ENCODE measurements around the gene VEGFC.

- TF ChIP-seq EZH2 (IDR thresholded peaks at IDR 0.05; ENCODE audit: borderline replicate concordance, insufficient read depth, low read depth, low read length, poor library complexity, severe bottlenecking) (no peak), CTCF (IDR thresholded peaks at IDR 0.05) (no peak)
Observed at GRCh38 chr4:176654565-176655216, 138.0 kb downstream of the VEGFC start.

All from B cell (primary cell).